Keratinocyte (primary cell): ENCODE results near the gene SERPINI2.

Source experiments
- EZH2 ChIP-seq: IDR thresholded peaks from one replicate; pipeline ENCODE4 v1.6.1; 2012; ENCODE audit warnings: inconsistent platforms, mild to moderate bottlenecking, low read length, moderate library complexity
- TF ChIP-seq, protein P1 (sequence below), 3 experiments: IDR thresholded peaks in 1 of 3; conservative IDR thresholded peaks in 1 of 3; optimal IDR thresholded peaks in 1 of 3; 2 replicates in 2 of 3; 3 replicates in 1 of 3; pipeline versions ENCODE3 to v1.5.1; 2011; ENCODE audit warnings: low read length in 3 of 3, mild to moderate bottlenecking in 3 of 3, moderate library complexity in 2 of 3, control low read depth in 1 of 3, inconsistent platforms in 1 of 3; ENCODE audit not compliant: insufficient read depth in 2 of 3; ENCODE audit errors: extremely low read depth in 1 of 3

DNA sequence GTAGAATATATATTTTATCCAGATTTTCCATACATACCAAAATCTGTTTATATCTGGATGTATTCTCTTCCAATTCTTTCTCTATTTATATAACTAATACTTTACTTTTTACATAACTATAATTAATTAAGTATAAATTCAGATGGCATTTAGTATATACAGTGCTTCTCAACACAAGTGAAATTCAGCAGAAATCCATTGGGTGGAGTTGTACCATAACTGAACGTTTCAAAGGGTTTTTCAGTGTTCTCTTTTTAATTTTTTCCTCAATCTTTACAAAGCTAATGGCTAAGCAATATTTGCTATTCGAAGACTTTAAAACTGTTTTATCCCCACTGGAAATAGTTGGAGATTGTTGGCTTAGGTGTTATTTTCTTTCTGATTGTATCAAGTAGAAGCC lies 79.8 kb downstream of the SERPINI2 start:
- TF ChIP-seq, protein P1, sequence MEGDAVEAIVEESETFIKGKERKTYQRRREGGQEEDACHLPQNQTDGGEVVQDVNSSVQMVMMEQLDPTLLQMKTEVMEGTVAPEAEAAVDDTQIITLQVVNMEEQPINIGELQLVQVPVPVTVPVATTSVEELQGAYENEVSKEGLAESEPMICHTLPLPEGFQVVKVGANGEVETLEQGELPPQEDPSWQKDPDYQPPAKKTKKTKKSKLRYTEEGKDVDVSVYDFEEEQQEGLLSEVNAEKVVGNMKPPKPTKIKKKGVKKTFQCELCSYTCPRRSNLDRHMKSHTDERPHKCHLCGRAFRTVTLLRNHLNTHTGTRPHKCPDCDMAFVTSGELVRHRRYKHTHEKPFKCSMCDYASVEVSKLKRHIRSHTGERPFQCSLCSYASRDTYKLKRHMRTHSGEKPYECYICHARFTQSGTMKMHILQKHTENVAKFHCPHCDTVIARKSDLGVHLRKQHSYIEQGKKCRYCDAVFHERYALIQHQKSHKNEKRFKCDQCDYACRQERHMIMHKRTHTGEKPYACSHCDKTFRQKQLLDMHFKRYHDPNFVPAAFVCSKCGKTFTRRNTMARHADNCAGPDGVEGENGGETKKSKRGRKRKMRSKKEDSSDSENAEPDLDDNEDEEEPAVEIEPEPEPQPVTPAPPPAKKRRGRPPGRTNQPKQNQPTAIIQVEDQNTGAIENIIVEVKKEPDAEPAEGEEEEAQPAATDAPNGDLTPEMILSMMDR (optimal IDR thresholded peaks at IDR 0.05 in 1 of 3, IDR thresholded peaks at IDR 0.05 in 1 of 3, conservative IDR thresholded peaks at IDR 0.05 in 1 of 3; ENCODE audit: extremely low read depth in 1 of 3, insufficient read depth in 2 of 3, low read length in 3 of 3) = no peak
- no peak for TF ChIP-seq EZH2
